Esophagus squamous epithelium (tissue), 5 donors: Measurements from ENCODE around the gene ZNF428. TPM values are rescaled to one million over a fixed set of nuclear protein-coding genes. Genes with fewer than 3 reads are reported as not detected.
A peak's percentile ranks its signal among the peaks of the same experiment; 100 is the strongest.
"Not testable (repeated sequence)": the region's sequence is repeated elsewhere in the genome, so short reads cannot be mapped to it uniquely, and the experiment has no call there.

Source experiments
- DNase-seq: peaks from one replicate; lab custom pipeline; 2025; lab: John Stamatoyannopoulos, UW
- H3K27ac ChIP-seq, 4 donors: fragments of 200-600 bp; sonication (generic); one replicate each; pipeline ENCODE4 v1.5.1; 2016 to 2019; ENCODE audit warnings: mild to moderate bottlenecking in 1 of 4
- H3K27me3 ChIP-seq, 4 donors: fragments of 200-600 bp; sonication (generic); 1 replicate in 3 of 4; 2 replicates in 1 of 4; pipeline versions ENCODE4 v1.5.1 to v1.6.0; 2017 to 2021; ENCODE audit warnings: antibody characterized with exemption in 1 of 4
- H3K36me3 ChIP-seq, 3 donors: fragments of 200-600 bp; sonication (generic); one replicate each; pipeline ENCODE4 v1.5.1; 2016 to 2019
- H3K4me1 ChIP-seq, 3 donors: fragments of 200-600 bp; sonication (generic); one replicate each; pipeline ENCODE4 v1.5.1; 2017 to 2019
- H3K4me3 ChIP-seq, 4 donors: fragments of 200-600 bp; sonication (generic); 1 replicate in 3 of 4; 2 replicates in 1 of 4; pipeline ENCODE4 v1.5.1; 2016 to 2019; ENCODE audit warnings: mild to moderate bottlenecking in 2 of 4, moderate library complexity in 1 of 4
- H3K9me3 ChIP-seq, 3 donors: fragments of 200-600 bp; sonication (generic); one replicate each; pipeline ENCODE4 v1.5.1; 2016 to 2019
- POLR2A ChIP-seq, 4 donors: fragments of 450-650 bp; IDR thresholded peaks; one replicate each; pipeline ENCODE4 v1.6.1; 2017; ENCODE audit warnings: antibody characterized with exemption in 4 of 4, mild to moderate bottlenecking in 4 of 4, moderate library complexity in 3 of 4
- WGBS, 2 donors: methylation state at CpG; one replicate each; pipeline ENCODE4 v1.1.5; 2018; 5-methylcytosine and 5-hydroxymethylcytosine counted together
- intact Hi-C: fragments of 100-400 bp; cut with DNase I; formaldehyde crosslinking; loops from one replicate; pipeline ENCODE4 v1.15.0; 2022
- total RNA-seq, 4 donors: library from RNA; depleted of rRNA; stranded (reverse); fragments of >200 nt; gene quantifications; one replicate each; pipeline ENCODE4 v1.1.0, GENCODE V29; 2016
- TF ChIP-seq, protein P1 (sequence below), 6 experiments: fragments of 450-650 bp in 4 of 6; fragments of 200-600 bp in 2 of 6; sonication (generic) in 2 of 6; IDR thresholded peaks; one replicate each; pipeline ENCODE4 v1.5.1; 2016 to 2019; ENCODE audit warnings: antibody characterized with exemption in 6 of 6, mild to moderate bottlenecking in 4 of 6, moderate library complexity in 4 of 6
- donor health status: DM: yes; HTN: yes; CAD: no.

ZNF428 gene
- total RNA-seq, 4 donors from 2014 or later, result 7.9 to 19.3 (median 11.8) TPM

GRCh38 chr19:43658001-43658400 lies 38.6 kb upstream of the ZNF428 start:
- Histone ChIP-seq H3K36me3 (peaks cover 0 to 51% (median 0%) of the 10 kb centered on the region in 3 donors), H3K9me3 (peaks cover 0 to 7% (median 0%) of the 10 kb centered on the region in 3 donors), H3K27ac (no peak overlapping the region), H3K4me1 (no peaks in the 10 kb centered on the region), H3K27me3 (no peaks in the 10 kb centered on the region), H3K4me3 (no peak overlapping the region)
- no peak for DNase-seq
- intact Hi-C loops, result loop anchor here (10.0 kb wide), 1 partner anchor 53 kb away; no protein-coding TSS in a partner anchor
- TF ChIP-seq POLR2A (IDR thresholded peaks at IDR 0.05), result no peak
- TF ChIP-seq, protein P1, sequence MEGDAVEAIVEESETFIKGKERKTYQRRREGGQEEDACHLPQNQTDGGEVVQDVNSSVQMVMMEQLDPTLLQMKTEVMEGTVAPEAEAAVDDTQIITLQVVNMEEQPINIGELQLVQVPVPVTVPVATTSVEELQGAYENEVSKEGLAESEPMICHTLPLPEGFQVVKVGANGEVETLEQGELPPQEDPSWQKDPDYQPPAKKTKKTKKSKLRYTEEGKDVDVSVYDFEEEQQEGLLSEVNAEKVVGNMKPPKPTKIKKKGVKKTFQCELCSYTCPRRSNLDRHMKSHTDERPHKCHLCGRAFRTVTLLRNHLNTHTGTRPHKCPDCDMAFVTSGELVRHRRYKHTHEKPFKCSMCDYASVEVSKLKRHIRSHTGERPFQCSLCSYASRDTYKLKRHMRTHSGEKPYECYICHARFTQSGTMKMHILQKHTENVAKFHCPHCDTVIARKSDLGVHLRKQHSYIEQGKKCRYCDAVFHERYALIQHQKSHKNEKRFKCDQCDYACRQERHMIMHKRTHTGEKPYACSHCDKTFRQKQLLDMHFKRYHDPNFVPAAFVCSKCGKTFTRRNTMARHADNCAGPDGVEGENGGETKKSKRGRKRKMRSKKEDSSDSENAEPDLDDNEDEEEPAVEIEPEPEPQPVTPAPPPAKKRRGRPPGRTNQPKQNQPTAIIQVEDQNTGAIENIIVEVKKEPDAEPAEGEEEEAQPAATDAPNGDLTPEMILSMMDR (IDR thresholded peaks at IDR 0.05), result no peak
- 89 to 100% methylated on average over 1 to 2 of the region's 2 CpGs for whole genome bisulfite sequencing, 2 donors

DNA sequence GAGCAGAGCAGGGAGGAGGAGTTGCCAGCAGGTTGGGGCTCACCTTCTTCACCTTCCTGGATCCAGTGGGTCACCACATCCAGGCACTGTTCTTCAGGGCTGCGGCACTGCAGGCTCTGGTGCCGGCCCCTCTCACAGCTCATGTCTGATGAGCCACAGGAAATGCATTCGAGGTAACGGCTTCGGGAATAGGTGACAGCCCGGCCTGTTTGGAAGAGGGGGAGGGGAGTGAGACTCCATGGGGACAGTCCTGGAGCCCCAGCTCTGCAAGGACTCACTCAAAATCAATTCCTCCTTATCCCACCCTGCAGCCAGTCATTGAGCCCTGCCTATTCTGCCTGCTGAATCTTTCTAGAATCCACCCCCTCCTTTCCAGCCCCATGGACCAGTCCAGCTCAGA lies 37.0 kb upstream of the ZNF428 start:
- intact Hi-C loops, result loop anchor here (10.0 kb wide), 1 partner anchor 52 kb away; no protein-coding TSS in a partner anchor
- 90% methylated on average over 5 of the region's 6 CpGs; no CpG with 5 or more reads in 1 of the 2 donors for WGBS, 2 donors

GRCh38 chr19:43652546-43652874 lies 33.1 kb upstream of the ZNF428 start:
- H3K9me3 ChIP-seq, result no peaks in the 10 kb centered on the region
- peaks cover 0 to 62% (median 0%) of the 10 kb centered on the region in 3 donors for H3K36me3 ChIP-seq
- TF ChIP-seq POLR2A (IDR thresholded peaks at IDR 0.05), result no peak
- TF ChIP-seq, protein P1 (IDR thresholded peaks at IDR 0.05), result no peak
- no peak for DNase-seq
- 60 to 64% methylated on average over 5 of the region's 5 CpGs for WGBS, 2 donors
- peaks cover 0 to 10% (median 0%) of the 10 kb centered on the region in 3 donors for H3K4me1 ChIP-seq
- H3K27ac ChIP-seq, result no peak overlapping the region
- no peak overlapping the region for H3K4me3 ChIP-seq
- intact Hi-C loops, result loop anchor here (10.0 kb wide), 1 partner anchor 48 kb away; no protein-coding TSS in a partner anchor
- no peaks in the 10 kb centered on the region for H3K27me3 ChIP-seq

More for the DNA sequence above, 37.0 kb upstream of the ZNF428 start:
- TF ChIP-seq, protein P1 (IDR thresholded peaks at IDR 0.05), result no peak
- TF ChIP-seq POLR2A (IDR thresholded peaks at IDR 0.05), result no peak
- H3K27me3 ChIP-seq, result no peaks in the 10 kb centered on the region
- peaks cover 0 to 10% (median 0%) of the 10 kb centered on the region in 3 donors for H3K4me1 ChIP-seq
- H3K9me3 ChIP-seq, result peaks cover 0 to 7% (median 0%) of the 10 kb centered on the region in 3 donors
- no peak for DNase-seq
- H3K27ac ChIP-seq, result no peak overlapping the region
- H3K36me3 ChIP-seq, result peaks cover 0 to 58% (median 0%) of the 10 kb centered on the region in 3 donors
- H3K4me3 ChIP-seq, result no peak overlapping the region

- 72 to 84% methylated on average over 6 to 10 of the region's 14 CpGs for WGBS, 2 donors
- intact Hi-C loops, result loop anchor here (10.0 kb wide), 1 partner anchor 47 kb away; no protein-coding TSS in a partner anchor
Observed at GRCh38 chr19:43651758-43652545, 32.5 kb upstream of the ZNF428 start.

DNA sequence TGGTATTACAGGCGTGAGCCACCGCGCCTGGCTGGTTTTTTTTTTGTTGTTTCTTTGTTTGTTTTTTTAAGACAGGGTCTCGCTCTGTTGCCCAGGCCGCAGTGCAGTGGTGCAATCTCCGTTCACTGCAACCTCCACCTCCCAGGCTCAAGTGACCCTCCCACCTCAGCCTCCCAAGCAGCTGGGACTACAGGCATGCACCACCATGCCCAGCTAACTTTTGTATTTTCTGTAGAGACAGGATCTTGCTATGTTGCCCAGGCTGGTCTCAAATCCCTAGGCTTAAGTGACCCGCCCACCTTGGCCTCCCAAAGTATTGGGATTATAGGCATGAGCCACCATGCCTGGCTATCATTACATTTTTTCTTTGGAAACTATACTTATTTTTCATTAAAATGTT lies 30.8 kb upstream of the ZNF428 start:
- H3K27ac ChIP-seq, H3K9me3 ChIP-seq, H3K27me3 ChIP-seq, H3K4me3 ChIP-seq, DNase-seq: not testable (repeated sequence)
- Histone ChIP-seq H3K4me1 (peaks cover 0 to 10% (median 0%) of the 10 kb centered on the region in 3 donors), H3K36me3 (peaks cover 0 to 52% (median 0%) of the 10 kb centered on the region in 3 donors)
- intact Hi-C loops, result loop anchor here (10.0 kb wide), 1 partner anchor 45 kb away; no protein-coding TSS in a partner anchor
- WGBS, 2 donors, result 96% methylated on average over 5 to 7 of the region's 7 CpGs

More at GRCh38 chr19:43651758-43652545, 32.5 kb upstream of the ZNF428 start:
- Histone ChIP-seq H3K4me3 (no peak overlapping the region), H3K27ac (no peak overlapping the region), H3K27me3 (no peaks in the 10 kb centered on the region), H3K9me3 (no peaks in the 10 kb centered on the region), H3K36me3 (peaks cover 0 to 65% (median 0%) of the 10 kb centered on the region in 3 donors), H3K4me1 (peaks cover 0 to 10% (median 0%) of the 10 kb centered on the region in 3 donors)
- DNase-seq, result no peak
- TF ChIP-seq POLR2A (IDR thresholded peaks at IDR 0.05), result no peak
- TF ChIP-seq, protein P1 (IDR thresholded peaks at IDR 0.05), result peak; percentile 19 to 77 (median 76)
